HL-60/S4 (cell line): ENCODE data around the gene RPN1.
"Not testable (repeated sequence)": the region's sequence is repeated elsewhere in the genome, so short reads cannot be mapped to it uniquely, and the experiment has no call there.

Experiments used
- in situ Hi-C: fragments of 300-500 bp; cut with MboI; formaldehyde crosslinking; loops from 2 replicates; pipeline ENCODE4 v1.14.3; 2022; ENCODE audit warnings: low sequenced_read_pairs

Gene RPN1

DNA sequence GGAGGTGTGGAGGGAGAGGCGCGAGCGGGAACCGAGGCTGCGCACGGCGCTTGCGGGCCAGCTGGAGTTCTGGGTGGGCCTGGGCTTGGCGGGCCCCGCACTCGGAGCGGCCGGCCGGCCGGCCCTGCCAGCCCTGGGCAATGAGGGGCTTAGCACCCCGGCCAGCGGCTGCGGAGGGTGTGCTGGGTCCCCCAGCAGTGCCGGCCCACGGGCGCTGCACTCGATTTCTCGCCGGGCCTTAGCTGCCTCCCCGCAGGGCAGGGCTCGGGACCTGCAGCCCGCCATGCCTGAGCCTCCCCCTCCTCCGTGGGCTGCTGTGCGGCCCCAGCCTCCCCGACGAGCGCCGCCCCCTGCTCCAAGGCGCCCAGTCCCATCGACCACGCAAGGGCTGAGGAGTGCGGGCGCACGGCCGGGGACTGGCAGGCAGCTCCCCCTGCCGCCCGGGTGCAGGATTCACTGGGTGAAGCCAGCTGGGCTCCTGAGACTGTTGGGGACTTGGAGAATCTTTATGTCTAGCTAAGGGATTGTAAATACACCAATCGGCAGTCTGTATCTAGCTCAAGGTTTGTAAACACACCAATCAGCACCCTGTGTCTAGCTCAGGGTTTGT lies 2.9 kb upstream of the RPN1 start:
- in situ Hi-C loops = not testable (repeated sequence)

GRCh38 chr3:128648940-128649663 lies 1.5 kb downstream of the RPN1 start:
- in situ Hi-C loops = no loop called here

DNA sequence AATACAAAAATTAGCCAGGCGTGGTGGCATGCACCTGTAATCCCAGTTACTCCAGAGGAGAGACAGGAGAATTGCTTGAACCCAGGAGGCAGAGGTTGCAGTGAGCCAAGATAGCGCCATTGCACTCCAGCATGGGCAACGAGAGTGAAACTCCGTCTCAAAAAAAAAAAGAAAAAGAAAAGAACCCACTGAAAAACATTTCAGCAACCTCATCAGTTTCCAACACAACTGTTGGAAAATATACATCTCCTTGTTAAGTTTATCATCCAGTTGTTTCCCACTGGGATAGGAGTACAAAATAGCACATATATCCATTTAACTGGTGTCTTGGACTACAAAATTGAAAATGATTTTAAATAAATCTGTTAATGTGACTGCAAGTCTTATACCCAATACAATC lies 2.2 kb downstream of the RPN1 start:
- in situ Hi-C loops = no loop called here

DNA sequence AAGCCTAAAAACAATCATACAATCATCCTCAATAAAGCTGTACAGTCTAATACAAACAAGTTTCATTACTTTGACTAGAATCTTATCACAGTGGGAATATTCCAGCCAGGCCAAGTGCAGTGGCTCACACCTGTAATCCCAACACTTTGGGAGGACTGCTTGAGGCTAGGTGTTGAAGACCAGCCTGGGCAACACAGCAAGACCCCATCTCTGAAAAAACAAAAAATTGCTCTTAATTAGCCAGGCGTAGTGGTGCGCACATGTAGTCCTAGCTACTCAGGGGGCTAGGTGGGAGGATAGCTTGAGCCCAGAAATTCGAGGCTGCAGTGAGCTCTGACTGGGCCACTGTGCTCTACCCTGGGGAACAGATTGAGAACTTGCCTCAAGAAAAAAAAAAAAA lies 3.3 kb downstream of the RPN1 start:
- in situ Hi-C loops = no loop called here

- in situ Hi-C loops = no loop called here
Measured at GRCh38 chr3:128634075-128634611, 16.5 kb downstream of the RPN1 start.

- in situ Hi-C loops = no loop called here
Measured at GRCh38 chr3:128632301-128632700, 18.3 kb downstream of the RPN1 start.

GRCh38 chr3:128629936-128630335 lies 20.7 kb downstream of the RPN1 start:
- in situ Hi-C loops = no loop called here

DNA sequence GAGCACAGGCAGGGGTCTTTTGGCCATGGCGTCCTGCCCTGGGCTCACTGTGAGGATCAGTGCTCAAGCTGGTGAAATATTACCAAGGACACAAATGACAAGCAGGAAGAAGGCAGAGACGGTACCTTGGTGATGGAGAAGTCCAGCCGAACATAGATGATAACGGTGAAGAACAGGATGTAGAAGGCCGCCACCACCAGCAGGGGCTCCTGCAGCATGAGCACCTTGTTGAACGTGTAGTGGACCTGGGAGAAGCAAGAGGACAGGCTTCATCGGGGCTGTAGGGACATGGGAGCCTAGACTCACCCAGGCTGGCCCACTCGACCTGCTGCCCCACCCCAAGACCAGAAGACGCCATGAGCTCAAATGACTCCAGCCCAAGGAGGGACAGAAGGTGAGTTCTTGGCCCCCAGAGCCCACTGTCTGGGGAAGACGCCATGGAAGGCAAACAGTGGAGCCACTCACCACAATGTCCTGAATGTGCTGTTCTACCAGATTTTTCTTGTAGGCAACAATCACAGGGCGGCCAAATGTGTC lies 25.1 kb downstream of the RPN1 start:
- in situ Hi-C loops = no loop called here

- in situ Hi-C loops = no loop called here
Measured at GRCh38 chr3:128624526-128625138, 26.0 kb downstream of the RPN1 start.

DNA sequence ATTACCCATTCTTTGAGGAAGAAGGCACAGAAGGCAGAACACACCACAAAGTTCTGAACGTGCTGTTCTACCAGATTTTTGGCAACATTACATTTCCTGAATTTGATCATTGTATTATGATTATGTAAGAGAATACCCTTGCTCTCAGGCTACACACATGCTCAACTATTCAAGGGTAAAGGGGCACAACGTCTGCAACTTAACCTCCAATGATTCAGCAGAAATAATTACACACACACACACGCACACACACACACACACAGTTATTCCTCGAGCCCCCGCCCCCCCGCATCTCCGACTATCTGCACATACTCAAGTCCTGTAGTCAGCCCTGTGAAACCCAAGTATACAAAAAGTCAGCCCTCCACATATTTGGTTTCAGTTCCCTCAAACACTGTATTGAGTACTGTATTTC lies 26.8 kb downstream of the RPN1 start:
- in situ Hi-C loops = no loop called here

- in situ Hi-C loops = no loop called here
Measured at GRCh38 chr3:128621931-128622330, 28.7 kb downstream of the RPN1 start.

DNA sequence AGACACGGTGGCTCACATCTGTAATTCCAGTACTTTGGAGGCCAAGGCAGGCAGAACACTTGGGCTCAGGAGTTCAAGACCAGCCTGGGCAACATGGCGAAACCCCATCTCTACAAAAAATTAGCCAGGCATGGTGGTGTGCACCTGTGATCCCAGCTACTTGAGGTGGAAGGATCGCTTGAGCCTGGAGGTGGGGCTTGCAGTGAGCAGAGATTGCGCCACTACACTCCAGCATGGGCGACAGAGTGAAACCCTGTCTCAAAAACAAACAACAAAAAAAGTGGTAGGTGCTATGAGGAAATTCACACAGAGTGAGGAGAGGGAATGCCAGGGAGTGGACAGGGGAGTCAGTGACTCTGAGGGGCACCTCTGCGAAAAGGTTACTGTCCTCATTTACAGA lies 29.4 kb downstream of the RPN1 start:
- in situ Hi-C loops = no loop called here

DNA sequence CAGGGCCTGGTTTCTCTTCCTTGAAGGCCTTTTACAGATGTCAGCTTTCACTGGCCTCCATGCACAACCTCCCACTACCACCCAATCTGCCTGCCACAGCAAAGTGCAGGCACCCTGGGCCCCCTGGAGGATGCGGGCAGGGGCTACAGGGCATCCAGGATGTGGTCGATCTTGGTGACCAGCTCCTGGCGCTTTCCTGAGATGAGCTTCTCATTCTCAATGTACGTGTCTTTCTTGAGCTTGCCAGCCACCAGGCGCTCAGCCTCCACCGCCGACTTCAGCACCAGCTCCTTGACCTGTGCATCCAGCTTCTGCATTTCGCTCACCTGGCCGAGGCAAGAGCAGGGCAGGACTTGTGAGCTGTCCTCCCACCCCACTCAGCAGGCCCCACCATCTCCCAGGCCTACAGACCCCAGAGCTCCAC lies 30.3 kb downstream of the RPN1 start:
- in situ Hi-C loops = no loop called here

DNA sequence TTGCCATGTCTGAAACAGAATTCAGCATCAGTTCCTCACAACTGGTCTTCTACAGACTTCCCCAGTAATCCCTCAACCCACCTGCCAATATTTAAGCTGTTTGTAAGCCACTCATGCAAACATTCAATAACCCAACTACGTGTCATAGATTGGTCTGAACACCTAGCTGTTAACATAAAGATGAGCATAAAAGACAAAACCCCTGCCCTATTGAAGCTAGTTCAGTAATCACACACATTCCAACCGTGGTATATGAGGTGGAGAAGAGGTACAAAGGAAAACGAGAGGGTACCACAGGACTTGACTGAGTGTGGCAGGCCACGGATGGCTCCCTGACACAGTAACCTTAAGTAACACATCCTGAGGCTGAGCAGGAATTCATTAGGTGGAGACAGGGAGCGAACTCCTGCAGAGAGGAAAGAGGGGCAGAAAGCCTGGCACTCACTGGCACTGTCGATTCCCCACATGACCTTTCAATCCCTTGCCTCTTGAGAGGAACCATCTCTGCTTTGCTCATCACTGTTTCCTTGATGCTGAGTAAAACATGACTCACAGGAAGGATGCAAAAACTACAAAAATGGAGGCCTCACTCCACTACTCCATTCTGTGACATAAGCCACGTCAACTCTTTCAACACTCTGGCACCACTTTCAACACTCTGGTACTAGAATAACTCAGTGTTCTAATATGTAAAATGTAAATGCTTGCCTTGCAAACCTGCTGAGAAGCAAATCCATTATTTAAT lies 31.3 kb downstream of the RPN1 start:
- in situ Hi-C loops = no loop called here

- in situ Hi-C loops = no loop called here
Measured at GRCh38 chr3:128618398-128618726, 32.3 kb downstream of the RPN1 start.

- in situ Hi-C loops = no loop called here
Measured at GRCh38 chr3:128617557-128618397, 32.8 kb downstream of the RPN1 start.

DNA sequence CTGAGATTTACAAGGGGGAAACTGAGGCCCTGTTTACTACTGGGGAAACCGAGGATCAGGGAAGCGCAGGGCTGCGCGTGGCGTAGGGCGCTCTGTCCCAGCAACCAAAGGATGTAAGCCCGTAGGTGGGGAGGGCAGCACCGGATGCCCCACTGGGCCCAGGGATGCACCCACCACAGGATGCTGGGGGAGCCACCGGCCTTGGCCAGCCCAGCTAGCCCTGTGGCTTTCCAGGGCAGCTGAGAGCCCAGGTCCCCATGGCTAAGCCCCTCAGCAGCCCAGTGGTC lies 33.4 kb downstream of the RPN1 start:
- in situ Hi-C loops = no loop called here

- in situ Hi-C loops = no loop called here
Measured at GRCh38 chr3:128616516-128617269, 33.9 kb downstream of the RPN1 start.

DNA sequence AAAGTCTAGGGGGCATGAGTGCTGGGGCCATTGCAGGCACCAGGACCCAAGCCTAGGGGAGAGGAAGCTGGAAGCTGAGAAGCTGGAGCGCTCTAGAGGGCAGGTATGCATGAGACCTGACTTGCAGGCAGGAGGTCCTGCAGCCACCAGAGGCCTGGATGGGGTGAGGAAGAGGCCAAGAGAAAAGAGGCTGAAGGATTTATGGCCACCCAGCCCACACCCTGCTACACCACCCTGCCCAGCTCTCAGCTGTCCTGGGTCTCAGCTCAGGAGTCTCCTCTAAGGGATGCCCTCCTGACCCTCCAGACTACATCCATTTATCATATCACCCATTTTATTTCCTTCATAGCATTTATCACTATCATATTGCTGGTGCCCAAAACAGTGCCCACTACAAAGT lies 36.5 kb downstream of the RPN1 start:
- in situ Hi-C loops = no loop called here
